Measurements from ENCODE around the gene GNG2.

GNG2 gene

DNA sequence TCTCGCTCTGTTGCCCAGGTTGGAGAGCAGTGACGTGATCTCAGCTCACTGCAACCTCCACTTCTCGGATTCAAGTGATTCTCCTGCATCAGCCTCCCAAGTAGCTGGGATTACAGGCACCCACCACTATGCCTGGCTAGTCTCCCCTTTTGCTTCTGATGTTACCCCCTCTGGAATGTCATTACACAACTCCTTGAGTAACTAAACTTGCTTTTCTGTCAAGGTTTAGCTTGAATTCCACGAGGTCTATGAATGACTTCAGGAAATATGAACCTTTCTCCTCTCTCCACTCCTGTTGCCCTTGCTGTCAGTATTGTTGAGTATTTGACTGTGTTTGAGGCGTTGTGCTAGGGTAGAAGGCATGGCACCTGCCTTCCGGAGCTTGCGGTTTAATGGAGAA lies 112.2 kb downstream of the GNG2 start:
- H3K4me3 ChIP-seq (replicated peaks in 1 of 2; ENCODE audit: low read depth in 2 of 2, low read length in 2 of 2), result no peak overlapping the region
- TF ChIP-seq, protein P1, sequence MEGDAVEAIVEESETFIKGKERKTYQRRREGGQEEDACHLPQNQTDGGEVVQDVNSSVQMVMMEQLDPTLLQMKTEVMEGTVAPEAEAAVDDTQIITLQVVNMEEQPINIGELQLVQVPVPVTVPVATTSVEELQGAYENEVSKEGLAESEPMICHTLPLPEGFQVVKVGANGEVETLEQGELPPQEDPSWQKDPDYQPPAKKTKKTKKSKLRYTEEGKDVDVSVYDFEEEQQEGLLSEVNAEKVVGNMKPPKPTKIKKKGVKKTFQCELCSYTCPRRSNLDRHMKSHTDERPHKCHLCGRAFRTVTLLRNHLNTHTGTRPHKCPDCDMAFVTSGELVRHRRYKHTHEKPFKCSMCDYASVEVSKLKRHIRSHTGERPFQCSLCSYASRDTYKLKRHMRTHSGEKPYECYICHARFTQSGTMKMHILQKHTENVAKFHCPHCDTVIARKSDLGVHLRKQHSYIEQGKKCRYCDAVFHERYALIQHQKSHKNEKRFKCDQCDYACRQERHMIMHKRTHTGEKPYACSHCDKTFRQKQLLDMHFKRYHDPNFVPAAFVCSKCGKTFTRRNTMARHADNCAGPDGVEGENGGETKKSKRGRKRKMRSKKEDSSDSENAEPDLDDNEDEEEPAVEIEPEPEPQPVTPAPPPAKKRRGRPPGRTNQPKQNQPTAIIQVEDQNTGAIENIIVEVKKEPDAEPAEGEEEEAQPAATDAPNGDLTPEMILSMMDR (IDR thresholded peaks at IDR 0.05; ENCODE audit: low read depth, low read length), result no peak
- no peak for DNase-seq (ENCODE audit: low read depth in 2 of 2)

DNA sequence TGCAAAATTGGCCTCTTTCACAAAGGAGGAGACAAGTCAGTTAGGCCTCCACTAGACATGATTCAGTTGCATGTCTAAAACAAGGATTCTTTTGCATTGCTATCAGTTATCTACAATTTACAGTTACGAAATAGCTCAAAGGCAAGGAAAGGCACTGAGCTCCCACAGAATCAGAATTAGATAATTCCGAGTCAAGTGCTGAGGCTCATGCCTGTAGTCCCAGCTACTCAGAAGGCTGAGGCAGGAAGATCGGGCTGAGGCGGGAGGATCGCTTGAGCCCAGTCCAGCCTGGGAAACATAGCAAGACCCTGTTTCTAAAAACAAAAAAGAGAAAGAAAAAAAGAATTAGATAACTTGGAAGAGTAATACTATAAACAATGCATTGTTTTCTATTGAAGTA lies 116.7 kb downstream of the GNG2 start:
- TF ChIP-seq, protein P1 (IDR thresholded peaks at IDR 0.05; ENCODE audit: low read depth, low read length), result no peak
- peak in 1 of 2 donors; percentile 53 for DNase-seq (ENCODE audit: low read depth in 2 of 2)
- no peak overlapping the region for H3K4me3 ChIP-seq (replicated peaks in 1 of 2; ENCODE audit: low read depth in 2 of 2, low read length in 2 of 2)

DNA sequence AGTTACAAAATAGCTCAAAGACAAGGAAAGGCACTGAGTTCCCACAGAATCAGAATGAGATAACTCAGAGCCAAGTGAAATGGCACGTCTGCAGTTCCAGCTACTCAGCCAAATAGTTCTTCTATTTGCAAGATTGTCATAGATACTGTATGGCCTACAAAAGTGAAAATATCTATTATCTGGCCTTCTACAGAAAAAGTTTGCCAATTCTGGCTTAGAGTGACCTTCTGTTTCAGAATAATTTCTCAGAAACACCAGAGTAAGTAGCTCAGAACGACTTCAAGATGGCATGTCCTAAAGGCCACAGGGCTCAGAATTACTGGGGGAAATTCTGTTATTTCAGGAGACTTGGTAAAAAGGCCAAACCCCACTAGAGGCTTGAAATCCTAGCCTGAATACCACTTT lies 118.3 kb downstream of the GNG2 start:
- DNase-seq (ENCODE audit: low read depth in 2 of 2), result peak in 1 of 2 donors; percentile 65
- TF ChIP-seq, protein P1 (IDR thresholded peaks at IDR 0.05; ENCODE audit: low read depth, low read length), result no peak
- H3K4me3 ChIP-seq (replicated peaks in 1 of 2; ENCODE audit: low read depth in 2 of 2, low read length in 2 of 2), result no peak overlapping the region

DNA sequence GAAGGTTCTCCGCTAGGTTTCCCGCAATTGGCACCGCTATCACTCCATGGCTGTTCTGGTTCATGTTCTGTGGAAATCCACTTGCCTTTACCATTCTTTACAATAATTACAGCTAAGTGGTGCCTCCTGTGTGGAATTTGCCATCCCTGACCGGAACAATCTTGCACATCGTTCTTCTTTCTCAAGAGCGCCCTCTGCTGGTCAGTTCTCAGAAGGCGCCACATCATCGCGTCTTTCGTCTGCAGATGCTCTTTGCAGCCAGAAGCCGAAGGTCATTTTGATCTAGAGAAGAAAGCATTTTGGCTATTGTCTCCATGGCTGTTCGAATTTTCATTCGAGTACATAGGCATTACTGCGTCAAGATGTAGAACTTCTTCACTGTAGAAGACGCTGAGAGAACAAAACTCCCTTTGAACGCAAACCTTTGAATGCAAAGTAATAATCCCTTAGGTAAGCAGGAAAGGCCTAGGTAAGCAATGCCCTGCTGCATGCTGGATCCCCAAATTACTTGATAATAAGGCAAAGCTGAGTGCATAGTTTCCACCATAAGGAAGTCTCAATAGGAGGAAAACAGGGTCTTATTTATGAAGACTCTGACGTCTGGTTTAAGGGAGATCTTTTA lies 118.8 kb downstream of the GNG2 start:
- DNase-seq (ENCODE audit: low read depth in 2 of 2), result peak; percentile 90
- TF ChIP-seq, protein P1 (IDR thresholded peaks at IDR 0.05; ENCODE audit: low read depth, low read length), result peak; percentile 83
- H3K4me3 ChIP-seq (replicated peaks in 1 of 2; ENCODE audit: low read depth in 2 of 2, low read length in 2 of 2), result no peak overlapping the region

DNA sequence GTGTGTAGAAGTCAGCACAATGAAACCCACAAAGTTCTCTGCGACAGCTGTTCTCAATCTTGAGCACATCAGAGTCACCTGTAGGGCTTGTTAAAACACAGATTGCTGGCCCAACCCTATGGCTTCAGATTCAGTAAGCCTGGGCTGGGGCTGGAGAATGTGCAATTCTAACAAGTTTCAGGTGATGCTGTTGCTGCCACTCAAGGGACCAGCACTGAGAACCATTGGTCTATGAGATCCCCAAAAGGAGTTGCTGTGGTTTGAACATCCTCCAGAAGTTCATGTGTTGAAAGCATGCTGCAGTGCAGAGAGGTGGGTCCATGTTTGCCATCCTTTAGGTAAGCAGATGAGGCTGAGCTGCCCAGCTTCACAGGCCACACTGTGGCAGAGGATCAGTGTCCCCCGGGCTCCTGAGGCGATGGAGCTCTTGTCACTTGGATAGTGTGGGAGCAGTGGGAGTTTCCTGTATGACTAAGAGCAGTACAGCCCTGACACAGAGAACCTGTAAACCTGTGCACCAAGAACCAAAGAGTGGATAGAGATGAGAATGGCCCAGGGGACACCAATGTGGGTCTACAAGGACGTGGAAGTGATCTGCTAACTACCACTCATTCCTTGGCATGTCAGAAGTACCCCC lies 120.9 kb downstream of the GNG2 start:
- DNase-seq (ENCODE audit: low read depth in 2 of 2), result no peak
- no peak overlapping the region for H3K4me3 ChIP-seq (replicated peaks in 1 of 2; ENCODE audit: low read depth in 2 of 2, low read length in 2 of 2)
- TF ChIP-seq, protein P1 (IDR thresholded peaks at IDR 0.05; ENCODE audit: low read depth, low read length), result no peak

DNA sequence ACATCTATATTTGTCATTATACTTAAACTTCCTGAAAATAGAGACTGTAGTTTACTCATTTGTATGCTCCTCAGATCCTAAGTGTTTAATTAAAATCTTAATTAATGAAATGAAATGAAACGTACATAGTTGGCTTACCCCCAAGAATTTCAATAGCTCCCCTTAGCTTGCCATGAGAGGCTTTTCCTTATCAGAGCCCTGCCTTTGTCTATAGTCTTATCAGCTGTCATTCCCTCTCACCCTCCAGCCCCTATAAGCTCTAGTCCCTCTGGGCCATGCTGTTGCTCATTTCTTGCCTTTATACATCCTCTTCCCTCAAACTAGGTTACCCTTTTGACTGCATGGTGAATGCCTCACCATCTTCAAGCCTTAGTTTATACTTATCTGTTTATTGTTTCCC lies 127.8 kb downstream of the GNG2 start:
- no peak overlapping the region for H3K4me3 ChIP-seq (replicated peaks in 1 of 2; ENCODE audit: low read depth in 2 of 2, low read length in 2 of 2)
- TF ChIP-seq, protein P1 (IDR thresholded peaks at IDR 0.05; ENCODE audit: low read depth, low read length), result no peak
- no peak for DNase-seq (ENCODE audit: low read depth in 2 of 2)

Measured in cardiac fibroblast (primary cell).